CD14-positive monocyte (primary cell): ENCODE measurements around the gene SEMA3A. TPM values are rescaled to one million over a fixed set of nuclear protein-coding genes. Genes with fewer than 3 reads are reported as not detected.

Experiments used
- DNase-seq, 3 donors: peaks; one replicate each; pipeline ENCODE4 v3.0.0-alpha.2; 2011 to 2022
- H2AFZ ChIP-seq: 2 replicates; pipeline ENCODE4 v1.6.0; 2012; ENCODE audit warnings: mild to moderate bottlenecking, low read depth, low read length, inconsistent platforms; ENCODE audit not compliant: insufficient read depth, poor library complexity, severe bottlenecking
- H3K27ac ChIP-seq, 2 donors: 1 replicate in 1 of 2; 2 replicates in 1 of 2; pipeline ENCODE4 v1.5.1; 2012 to 2013; ENCODE audit warnings: low read length in 2 of 2, control low read depth in 1 of 2, inconsistent platforms in 1 of 2, low read depth in 1 of 2, mild to moderate bottlenecking in 1 of 2
- H3K27me3 ChIP-seq, 2 donors: one replicate each; pipeline versions ENCODE4 v1.6.0 to v1.6.1; 2011 to 2013; ENCODE audit warnings: low read length in 2 of 2; ENCODE audit not compliant: control insufficient read depth in 2 of 2, insufficient read depth in 2 of 2
- H3K36me3 ChIP-seq, 2 donors: replicated peaks in 1 of 2; 1 replicate in 1 of 2; 2 replicates in 1 of 2; pipeline versions ENCODE4 v1.5.1 to v1.6.1; 2012 to 2013; ENCODE audit warnings: low read length in 2 of 2, control low read depth in 1 of 2, inconsistent platforms in 1 of 2, mild to moderate bottlenecking in 1 of 2; ENCODE audit not compliant: insufficient read depth in 2 of 2, control insufficient read depth in 1 of 2
- H3K4me1 ChIP-seq, 2 donors: 1 replicate in 1 of 2; 2 replicates in 1 of 2; pipeline versions ENCODE4 v1.5.1 to v1.6.1; 2012 to 2013; ENCODE audit warnings: low read length in 2 of 2, control low read depth in 1 of 2, inconsistent platforms in 1 of 2, mild to moderate bottlenecking in 1 of 2, moderate library complexity in 1 of 2; ENCODE audit not compliant: insufficient read depth in 2 of 2, control insufficient read depth in 1 of 2
- H3K4me2 ChIP-seq: replicated peaks from 2 replicates; pipeline ENCODE3; 2012; ENCODE audit warnings: low read length, moderate library complexity, mild to moderate bottlenecking; ENCODE audit not compliant: poor library complexity, severe bottlenecking; ENCODE audit errors: extremely low read depth
- H3K4me3 ChIP-seq, 3 experiments: fragments of 200-600 bp in 1 of 3; sonication (generic) in 1 of 3; replicated peaks in 1 of 3; 1 replicate in 2 of 3; 2 replicates in 1 of 3; pipeline ENCODE4 v1.5.1; 2011 to 2013; ENCODE audit warnings: low read length in 3 of 3, mild to moderate bottlenecking in 3 of 3, control low read depth in 2 of 3, low read depth in 2 of 3, inconsistent platforms in 1 of 3, moderate library complexity in 1 of 3
- H3K79me2 ChIP-seq: 2 replicates; pipeline ENCODE4 v1.6.0; 2012; ENCODE audit warnings: mild to moderate bottlenecking, control low read depth, inconsistent platforms, low read length, moderate library complexity; ENCODE audit not compliant: insufficient read depth
- H3K9ac ChIP-seq: 2 replicates; pipeline ENCODE4 v1.6.0; 2017; ENCODE audit warnings: low read length, mild to moderate bottlenecking; ENCODE audit not compliant: insufficient read depth, poor library complexity, severe bottlenecking
- H3K9me3 ChIP-seq, 2 donors: replicated peaks in 1 of 2; 1 replicate in 1 of 2; 2 replicates in 1 of 2; pipeline versions ENCODE4 v1.5.1 to v1.6.1; 2012 to 2013; ENCODE audit warnings: low read length in 2 of 2, control low read depth in 1 of 2; ENCODE audit not compliant: control insufficient read depth in 1 of 2, insufficient read depth in 1 of 2
- H4K20me1 ChIP-seq: 2 replicates; pipeline ENCODE4 v1.6.0; 2012; ENCODE audit warnings: mild to moderate bottlenecking, low read length, control low read depth, moderate library complexity; ENCODE audit not compliant: insufficient read depth
- H3K27ac Mint-ChIP-seq, 7 donors: one replicate each; pipeline ENCODE4 v1.8.0; 2020; ENCODE audit warnings: mild to moderate bottlenecking in 7 of 7, mixed read lengths in 7 of 7, moderate library complexity in 6 of 7, inconsistent platforms in 2 of 7
- H3K27me3 Mint-ChIP-seq, 3 donors: one replicate each; pipeline ENCODE4 v1.8.0; 2021 to 2022; ENCODE audit warnings: low read depth in 3 of 3, mild to moderate bottlenecking in 3 of 3, mixed read lengths in 3 of 3, moderate library complexity in 3 of 3, inconsistent platforms in 1 of 3
- H3K36me3 Mint-ChIP-seq, 2 donors: one replicate each; pipeline ENCODE4 v1.8.0; 2020; ENCODE audit warnings: mixed read lengths in 2 of 2, inconsistent platforms in 1 of 2, mild to moderate bottlenecking in 1 of 2
- H3K4me1 Mint-ChIP-seq: one replicate; pipeline ENCODE4 v1.8.0; 2020; ENCODE audit warnings: mild to moderate bottlenecking, mixed read lengths
- H3K4me3 Mint-ChIP-seq, 2 donors: one replicate each; pipeline ENCODE4 v1.8.0; 2020; ENCODE audit warnings: mild to moderate bottlenecking in 2 of 2, mixed read lengths in 2 of 2, moderate library complexity in 1 of 2
- H3K9me3 Mint-ChIP-seq, 7 donors: one replicate each; pipeline ENCODE4 v1.8.0; 2020 to 2022; ENCODE audit warnings: mixed read lengths in 7 of 7, mild to moderate bottlenecking in 6 of 7, moderate library complexity in 6 of 7, inconsistent platforms in 2 of 7
- CTCF ChIP-seq: fragments of 200-600 bp; IDR thresholded peaks from one replicate; pipeline ENCODE4 v1.8.0; 2022; ENCODE audit warnings: antibody characterized with exemption, mild to moderate bottlenecking
- WGBS: methylation state at CpG from one replicate; pipeline ENCODE4 v1.1.5; 2013; ENCODE audit warnings: missing lambda C conversion rate; ENCODE audit not compliant: insufficient coverage; 5-methylcytosine and 5-hydroxymethylcytosine counted together
- intact Hi-C, 2 donors: fragments of 100-400 bp; cut with micrococcal nuclease; formaldehyde crosslinking; loops; one replicate each; pipeline versions ENCODE4 v1.15.0 to v1.15.1; 2023
- polyA plus RNA-seq, 3 donors: library from polyadenylated mRNA; depleted of rRNA in 1 of 3; unstranded in 2 of 3; stranded (reverse) in 1 of 3; fragments of 300-500 nt in 2 of 3; fragments of >200 nt in 1 of 3; fragmentation: Illumina TruSeq in 2 of 3; gene quantifications; 1 replicate in 2 of 3; 2 replicates in 1 of 3; pipeline ENCODE4 v1.2.3, GENCODE V29; 2012 to 2021

The SEMA3A gene
- polyA plus RNA-seq, 3 donors, result 0.03 TPM; not detected in 2

GRCh38 chr7:83918142-83918541 lies 276.4 kb downstream of the SEMA3A start:
- no peak overlapping the region for H2AFZ ChIP-seq

GRCh38 chr7:83913174-83913573 lies 281.4 kb downstream of the SEMA3A start:
- Mint-ChIP-seq H3K27ac (no peak overlapping the region), H3K9me3 (peaks cover 0 to 10% (median 0%) of the 10 kb centered on the region in 7 donors), H3K4me1 (peaks cover 14% of the 10 kb centered on the region), H3K27me3 (peaks cover 0 to 2% (median 0%) of the 10 kb centered on the region in 3 donors), H3K36me3 (no peaks in the 10 kb centered on the region), H3K4me3 (no peak overlapping the region)
- H3K27ac ChIP-seq, result no peak overlapping the region
- no peaks in the 10 kb centered on the region for H3K27me3 ChIP-seq
- H3K79me2 ChIP-seq, result no peaks in the 10 kb centered on the region
- no peak for TF ChIP-seq CTCF
- H2AFZ ChIP-seq, result no peak overlapping the region
- intact Hi-C loops, result no loop called here
- no peak overlapping the region for H3K4me2 ChIP-seq
- no peak overlapping the region for H3K4me3 ChIP-seq
- no peaks in the 10 kb centered on the region for H4K20me1 ChIP-seq
- peaks cover 5% of the 10 kb centered on the region in 2 donors for H3K4me1 ChIP-seq
- H3K36me3 ChIP-seq, result no peaks in the 10 kb centered on the region
- no peak for DNase-seq
- no peaks in the 10 kb centered on the region for H3K9me3 ChIP-seq
- no peak overlapping the region for H3K9ac ChIP-seq

More at GRCh38 chr7:83918142-83918541, 276.4 kb downstream of the SEMA3A start:
- intact Hi-C loops, result no loop called here
- H3K27ac Mint-ChIP-seq, result no peak overlapping the region
- no peak for TF ChIP-seq CTCF
- Histone ChIP-seq H3K4me2 (no peak overlapping the region), H3K27ac (no peak overlapping the region), H3K9me3 (no peaks in the 10 kb centered on the region), H3K9ac (no peak overlapping the region), H3K79me2 (no peaks in the 10 kb centered on the region), H3K36me3 (no peaks in the 10 kb centered on the region), H3K27me3 (no peaks in the 10 kb centered on the region), H4K20me1 (no peaks in the 10 kb centered on the region), H3K4me3 (no peak overlapping the region), H3K4me1 (no peaks in the 10 kb centered on the region)
- peaks cover 0 to 6% (median 0%) of the 10 kb centered on the region in 7 donors for H3K9me3 Mint-ChIP-seq
- peaks cover 0 to 2% (median 2%) of the 10 kb centered on the region in 3 donors for H3K27me3 Mint-ChIP-seq
- H3K36me3 Mint-ChIP-seq, result no peaks in the 10 kb centered on the region
- WGBS, result no CpG with 5 or more reads among the region's 1 CpG
- no peak overlapping the region for H3K4me3 Mint-ChIP-seq
- no peaks in the 10 kb centered on the region for H3K4me1 Mint-ChIP-seq
- DNase-seq, result no peak
